ENCODE data around the gene COQ5. TPM values are rescaled to one million over a fixed set of nuclear protein-coding genes. Genes with fewer than 3 reads are reported as not detected.
"Not testable (repeated sequence)": the region's sequence is repeated elsewhere in the genome, so short reads cannot be mapped to it uniquely, and the experiment has no call there.

COQ5 gene
- total RNA-seq, 3 donors from 2014 or later, result 26.2 to 33.0 (median 26.5) TPM

GRCh38 chr12:120529641-120530417, 871 bp upstream of the COQ5 start:
- Histone ChIP-seq H3K27ac (peak overlapping the region; percentile 92 to 97), H3K36me3 (no peaks in the 10 kb centered on the region), H3K4me1 (no peaks in the 10 kb centered on the region), H3K27me3 (no peaks in the 10 kb centered on the region), H3K9me3 (no peaks in the 10 kb centered on the region), H3K4me3 (peak overlapping the region; percentile 74)
- no peak for TF ChIP-seq CTCF (IDR thresholded peaks at IDR 0.05)
- no peak for TF ChIP-seq POLR2AphosphoS5 (IDR thresholded peaks at IDR 0.05)
- TF ChIP-seq POLR2A (IDR thresholded peaks at IDR 0.05), result no peak
- intact Hi-C loops (cut with DNase I; ENCODE audit: low total_unique reads), result no loop called here
- no peak for DNase-seq (ENCODE audit: low spot score in 2 of 2)

DNA sequence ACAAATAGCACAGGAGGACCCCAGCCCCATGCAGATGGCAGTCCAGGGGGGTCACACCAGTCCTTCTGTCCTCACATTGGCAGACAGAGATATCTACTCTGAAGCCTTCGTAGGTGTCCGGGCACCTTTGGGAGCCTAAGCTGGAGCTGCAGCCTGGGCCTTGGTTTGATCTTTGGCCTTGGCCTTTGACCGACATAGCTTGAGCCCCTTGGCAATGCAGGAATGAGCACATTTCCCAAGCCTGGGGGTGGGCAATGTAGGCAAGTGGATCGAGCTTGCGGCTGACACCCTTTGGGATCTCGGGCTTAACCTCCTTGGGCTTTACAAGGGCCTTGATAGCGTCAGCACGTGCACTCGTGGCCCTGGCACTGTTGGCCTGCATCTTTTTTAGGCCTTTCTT, 6.4 kb downstream of the COQ5 start:
- no peaks in the 10 kb centered on the region for H3K36me3 ChIP-seq
- no peak for DNase-seq (ENCODE audit: low spot score in 2 of 2)
- no peaks in the 10 kb centered on the region for H3K9me3 ChIP-seq
- TF ChIP-seq CTCF (IDR thresholded peaks at IDR 0.05) (no peak), POLR2AphosphoS5 (IDR thresholded peaks at IDR 0.05) (no peak), POLR2A (IDR thresholded peaks at IDR 0.05) (no peak)
- intact Hi-C loops (cut with DNase I; ENCODE audit: low total_unique reads), result no loop called here
- no peaks in the 10 kb centered on the region for H3K27me3 ChIP-seq
- no peaks in the 10 kb centered on the region for H3K4me1 ChIP-seq
- no peak overlapping the region for H3K4me3 ChIP-seq
- no peak overlapping the region for H3K27ac ChIP-seq

DNA sequence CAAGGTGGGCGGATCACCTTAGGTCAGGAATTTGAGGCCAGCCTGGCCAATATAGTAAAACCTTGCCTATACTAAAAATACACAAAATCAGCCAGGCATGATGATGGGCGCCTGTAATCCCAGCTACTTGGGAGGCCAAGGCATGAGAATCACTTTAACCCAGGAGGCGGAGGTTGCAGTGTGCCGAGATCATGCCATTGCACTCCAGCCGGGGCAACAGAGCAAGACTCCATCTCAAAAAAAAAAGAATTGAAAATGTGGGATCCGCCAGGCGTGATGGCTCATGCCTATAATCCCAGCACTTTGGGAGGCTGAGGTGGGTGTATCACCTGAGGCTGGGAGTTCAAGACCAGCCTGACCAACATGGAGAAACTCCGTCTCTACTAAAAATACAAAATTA, 9.6 kb downstream of the COQ5 start:
- DNase-seq (ENCODE audit: low spot score in 2 of 2); H3K36me3 ChIP-seq; H3K27ac ChIP-seq; intact Hi-C loops (cut with DNase I; ENCODE audit: low total_unique reads); H3K9me3 ChIP-seq; H3K27me3 ChIP-seq; H3K4me1 ChIP-seq; H3K4me3 ChIP-seq: not testable (repeated sequence)

DNA sequence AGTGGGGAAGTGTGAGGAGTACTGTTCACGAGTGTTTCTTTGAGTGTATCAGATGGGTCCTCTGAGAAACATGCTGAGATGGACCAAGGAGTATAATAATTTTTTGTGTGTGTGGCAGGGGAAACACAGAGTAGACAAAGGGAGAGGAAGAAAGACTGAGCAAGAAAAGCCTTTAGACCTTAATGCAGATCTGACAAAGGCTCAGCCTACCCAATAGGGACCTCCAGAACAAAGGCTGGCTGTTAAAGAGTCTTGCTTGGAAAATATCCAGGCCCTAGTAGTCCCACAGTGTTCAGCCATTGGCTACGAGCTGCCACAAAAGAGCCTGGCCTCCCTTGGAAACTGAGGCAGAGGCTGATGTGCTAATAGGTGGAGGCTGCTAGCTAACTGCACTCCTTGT, 13.5 kb downstream of the COQ5 start:
- no peaks in the 10 kb centered on the region for H3K27me3 ChIP-seq
- intact Hi-C loops (cut with DNase I; ENCODE audit: low total_unique reads), result no loop called here
- no peaks in the 10 kb centered on the region for H3K4me1 ChIP-seq
- no peaks in the 10 kb centered on the region for H3K36me3 ChIP-seq
- TF ChIP-seq CTCF (IDR thresholded peaks at IDR 0.05), result no peak
- no peak for TF ChIP-seq POLR2AphosphoS5 (IDR thresholded peaks at IDR 0.05)
- no peak for TF ChIP-seq POLR2A (IDR thresholded peaks at IDR 0.05)
- H3K4me3 ChIP-seq, result no peak overlapping the region
- DNase-seq (ENCODE audit: low spot score in 2 of 2), result no peak
- no peak overlapping the region for H3K27ac ChIP-seq
- no peaks in the 10 kb centered on the region for H3K9me3 ChIP-seq

DNA sequence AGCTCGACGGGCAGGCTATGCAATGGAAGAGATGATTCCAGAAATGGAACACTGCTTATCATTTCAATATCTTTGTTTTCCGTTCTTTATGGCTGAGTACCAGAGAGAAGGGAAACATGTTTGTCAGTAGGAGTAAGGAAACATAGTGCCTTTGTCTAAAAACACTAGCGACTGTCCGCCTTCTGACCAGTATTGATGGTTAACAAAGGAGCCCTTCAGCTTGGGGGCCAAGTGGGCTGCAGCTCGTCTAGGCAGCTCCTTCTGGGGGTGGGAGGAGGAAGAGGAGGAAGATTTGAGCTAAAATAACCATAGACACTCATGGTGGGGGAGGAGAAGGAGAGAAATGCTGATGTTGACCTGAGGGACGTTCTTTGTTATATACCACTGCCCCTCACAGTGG, 15.0 kb downstream of the COQ5 start:
- no peaks in the 10 kb centered on the region for H3K9me3 ChIP-seq
- no peak for TF ChIP-seq CTCF (IDR thresholded peaks at IDR 0.05)
- no peak for TF ChIP-seq POLR2AphosphoS5 (IDR thresholded peaks at IDR 0.05)
- TF ChIP-seq POLR2A (IDR thresholded peaks at IDR 0.05), result no peak
- H3K36me3 ChIP-seq, result no peaks in the 10 kb centered on the region
- no peak for DNase-seq (ENCODE audit: low spot score in 2 of 2)
- intact Hi-C loops (cut with DNase I; ENCODE audit: low total_unique reads), result no loop called here
- no peaks in the 10 kb centered on the region for H3K4me1 ChIP-seq
- no peak overlapping the region for H3K27ac ChIP-seq
- no peak overlapping the region for H3K4me3 ChIP-seq
- H3K27me3 ChIP-seq, result no peaks in the 10 kb centered on the region

All from breast epithelium (tissue), 4 donors.